Measurements from ENCODE around the gene RCSD1. TPM values are rescaled to one million over a fixed set of nuclear protein-coding genes. Genes with fewer than 3 reads are reported as not detected.
A peak's percentile ranks its signal among the peaks of the same experiment; 100 is the strongest.

RCSD1 gene
- total RNA-seq, 4 donors from 2014 or later = 1.8 to 21.3 (median 12.5) TPM

- Histone ChIP-seq H3K27ac (no peak overlapping the region), H3K4me1 (no peaks in the 10 kb centered on the region), H3K36me3 (no peaks in the 10 kb centered on the region), H3K27me3 (no peaks in the 10 kb centered on the region), H3K4me3 (no peak overlapping the region), H3K9me3 (no peaks in the 10 kb centered on the region)
- intact Hi-C loops (cut with DNase I; ENCODE audit: low total_unique reads) = loop anchor here (10.0 kb wide), 2 partner anchors 83 to 123 kb away; no protein-coding TSS in a partner anchor
- no peak for TF ChIP-seq POLR2A (IDR thresholded peaks at IDR 0.05)
- peak; percentile 92 to 95 (median 94) for TF ChIP-seq CTCF (IDR thresholded peaks at IDR 0.05)
- DNase-seq = peak; percentile 65 to 84
Measured at GRCh38 chr1:167687919-167688519, 58.0 kb downstream of the RCSD1 start.

GRCh38 chr1:167689567-167689920, 59.5 kb downstream of the RCSD1 start:
- no peaks in the 10 kb centered on the region for H3K36me3 ChIP-seq
- no peak overlapping the region for H3K27ac ChIP-seq
- H3K9me3 ChIP-seq = no peaks in the 10 kb centered on the region
- no peak for DNase-seq
- no peaks in the 10 kb centered on the region for H3K4me1 ChIP-seq
- intact Hi-C loops (cut with DNase I; ENCODE audit: low total_unique reads) = loop anchor here (10.0 kb wide), 2 partner anchors 85 to 125 kb away; no protein-coding TSS in a partner anchor
- no peak for TF ChIP-seq POLR2A (IDR thresholded peaks at IDR 0.05)
- TF ChIP-seq CTCF (IDR thresholded peaks at IDR 0.05) = no peak
- H3K27me3 ChIP-seq = no peaks in the 10 kb centered on the region
- no peak overlapping the region for H3K4me3 ChIP-seq

- intact Hi-C loops (cut with DNase I; ENCODE audit: low total_unique reads) = no loop called here
- no peak for DNase-seq
Measured at GRCh38 chr1:167690053-167690452, 60.0 kb downstream of the RCSD1 start.

GRCh38 chr1:167693425-167694045, 63.5 kb downstream of the RCSD1 start:
- no peak overlapping the region for H3K4me3 ChIP-seq
- H3K27me3 ChIP-seq = no peaks in the 10 kb centered on the region
- no peak for DNase-seq
- no peak for TF ChIP-seq CTCF (IDR thresholded peaks at IDR 0.05)
- TF ChIP-seq POLR2A (IDR thresholded peaks at IDR 0.05) = no peak
- no peak overlapping the region for H3K27ac ChIP-seq
- H3K4me1 ChIP-seq = no peaks in the 10 kb centered on the region
- H3K36me3 ChIP-seq = no peaks in the 10 kb centered on the region
- no peaks in the 10 kb centered on the region for H3K9me3 ChIP-seq
- intact Hi-C loops (cut with DNase I; ENCODE audit: low total_unique reads) = no loop called here

More at GRCh38 chr1:167690053-167690452, 60.0 kb downstream of the RCSD1 start:
- no peak for TF ChIP-seq CTCF (IDR thresholded peaks at IDR 0.05)
- no peak for TF ChIP-seq POLR2A (IDR thresholded peaks at IDR 0.05)
- Histone ChIP-seq H3K4me1 (no peaks in the 10 kb centered on the region), H3K4me3 (no peak overlapping the region), H3K27ac (no peak overlapping the region), H3K27me3 (no peaks in the 10 kb centered on the region), H3K9me3 (no peaks in the 10 kb centered on the region), H3K36me3 (no peaks in the 10 kb centered on the region)

GRCh38 chr1:167694691-167695090, 64.7 kb downstream of the RCSD1 start:
- Histone ChIP-seq H3K9me3 (no peaks in the 10 kb centered on the region), H3K27ac (no peak overlapping the region), H3K36me3 (no peaks in the 10 kb centered on the region), H3K4me3 (no peak overlapping the region), H3K27me3 (no peaks in the 10 kb centered on the region), H3K4me1 (no peaks in the 10 kb centered on the region)
- intact Hi-C loops (cut with DNase I; ENCODE audit: low total_unique reads) = no loop called here
- no peak for TF ChIP-seq CTCF (IDR thresholded peaks at IDR 0.05)
- TF ChIP-seq POLR2A (IDR thresholded peaks at IDR 0.05) = no peak
- DNase-seq = no peak

Data from uterus (tissue), 4 donors.